Activated CD8-positive, alpha-beta memory T cell treated with anti-CD3 and anti-CD28 coated beads, Interleukin-2, amount 10 ng/mL, durations not matched to agents 7 days and 5 days (primary cell): ENCODE measurements around the gene UNC5C. TPM values are rescaled to one million over a fixed set of nuclear protein-coding genes. Genes with fewer than 3 reads are reported as not detected.

Experiments
- ATAC-seq: fragments of 150-1000 bp; cut with Tn5 transposase; one replicate; pipeline ENCODE4 v1.10.0; 2021; ENCODE audit warnings: moderate library complexity
- CTCF ChIA-PET: fragments of 350-600 bp; sonication (Branson Sonifier 250); formaldehyde crosslinking; loops from one replicate; lab custom pipeline; 2021; ENCODE audit warnings: antibody characterized with exemption; lab: Charles Lee
- DNase-seq: peaks from one replicate; pipeline ENCODE4 v3.0.0-alpha.2; 2020
- H3K27ac Mint-ChIP-seq: one replicate; pipeline ENCODE4 v1.8.0; 2021; ENCODE audit warnings: mild to moderate bottlenecking, mixed read lengths
- H3K27me3 Mint-ChIP-seq: one replicate; pipeline ENCODE4 v1.8.0; 2021; ENCODE audit warnings: mixed read lengths
- H3K36me3 Mint-ChIP-seq: one replicate; pipeline ENCODE4 v1.8.0; 2021; ENCODE audit warnings: mild to moderate bottlenecking, mixed read lengths
- H3K4me1 Mint-ChIP-seq: one replicate; pipeline ENCODE4 v1.8.0; 2021; ENCODE audit warnings: mixed read lengths
- H3K4me3 Mint-ChIP-seq: one replicate; pipeline ENCODE4 v1.8.0; 2021; ENCODE audit warnings: mild to moderate bottlenecking, moderate library complexity, mixed read lengths
- H3K9me3 Mint-ChIP-seq: one replicate; pipeline ENCODE4 v1.8.0; 2022; ENCODE audit warnings: low read depth, mixed read lengths
- total RNA-seq, 2 experiments: library from RNA; stranded (reverse); gene quantifications; one replicate each; pipeline ENCODE4 v1.2.3, GENCODE V29; 2021

UNC5C gene
- total RNA-seq, 2 experiments from 2014 or later = not detected

- H3K4me3 Mint-ChIP-seq = no peak overlapping the region
- ATAC-seq (no peak), DNase-seq (no peak)
- CTCF ChIA-PET = no interaction called here
- H3K27ac Mint-ChIP-seq = no peak overlapping the region
- no peaks in the 10 kb centered on the region for H3K9me3 Mint-ChIP-seq
- no peaks in the 10 kb centered on the region for H3K36me3 Mint-ChIP-seq
- no peaks in the 10 kb centered on the region for H3K4me1 Mint-ChIP-seq
- H3K27me3 Mint-ChIP-seq = no peaks in the 10 kb centered on the region
These were observed 137.2 kb downstream of the UNC5C start for GRCh38 chr4:95411371-95412088.

GRCh38 chr4:95410387-95410977 lies 138.3 kb downstream of the UNC5C start:
- Mint-ChIP-seq H3K4me3 (no peak overlapping the region), H3K27ac (no peak overlapping the region), H3K36me3 (no peaks in the 10 kb centered on the region), H3K9me3 (no peaks in the 10 kb centered on the region), H3K27me3 (no peaks in the 10 kb centered on the region), H3K4me1 (no peaks in the 10 kb centered on the region)
- DNase-seq = no peak
- no peak for ATAC-seq
- CTCF ChIA-PET = no interaction called here

- no peak for ATAC-seq
- H3K4me1 Mint-ChIP-seq = no peaks in the 10 kb centered on the region
- CTCF ChIA-PET = no interaction called here
- no peak overlapping the region for H3K4me3 Mint-ChIP-seq
- H3K27ac Mint-ChIP-seq = no peak overlapping the region
- H3K9me3 Mint-ChIP-seq = no peaks in the 10 kb centered on the region
- H3K36me3 Mint-ChIP-seq = no peaks in the 10 kb centered on the region
- DNase-seq = no peak
- H3K27me3 Mint-ChIP-seq = no peaks in the 10 kb centered on the region
These were observed 139.0 kb downstream of the UNC5C start for GRCh38 chr4:95409750-95410149.

GRCh38 chr4:95409127-95409526 lies 139.6 kb downstream of the UNC5C start:
- no peaks in the 10 kb centered on the region for H3K27me3 Mint-ChIP-seq
- no peaks in the 10 kb centered on the region for H3K9me3 Mint-ChIP-seq
- no peak for ATAC-seq
- H3K27ac Mint-ChIP-seq = no peak overlapping the region
- H3K4me1 Mint-ChIP-seq = no peaks in the 10 kb centered on the region
- no peaks in the 10 kb centered on the region for H3K36me3 Mint-ChIP-seq
- DNase-seq = no peak
- CTCF ChIA-PET = no interaction called here
- H3K4me3 Mint-ChIP-seq = no peak overlapping the region

- Mint-ChIP-seq H3K27me3 (no peaks in the 10 kb centered on the region), H3K4me1 (no peaks in the 10 kb centered on the region), H3K27ac (no peak overlapping the region), H3K4me3 (no peak overlapping the region), H3K9me3 (no peaks in the 10 kb centered on the region), H3K36me3 (no peaks in the 10 kb centered on the region)
- DNase-seq (no peak), ATAC-seq (no peak)
- CTCF ChIA-PET = no interaction called here
These were observed 146.5 kb downstream of the UNC5C start for GRCh38 chr4:95402299-95402698.

- no peak for DNase-seq
- CTCF ChIA-PET = no interaction called here
- no peaks in the 10 kb centered on the region for H3K36me3 Mint-ChIP-seq
- no peaks in the 10 kb centered on the region for H3K9me3 Mint-ChIP-seq
- H3K27ac Mint-ChIP-seq = no peak overlapping the region
- no peak for ATAC-seq
- H3K4me1 Mint-ChIP-seq = no peaks in the 10 kb centered on the region
- no peak overlapping the region for H3K4me3 Mint-ChIP-seq
- H3K27me3 Mint-ChIP-seq = no peaks in the 10 kb centered on the region
These were observed 150.6 kb downstream of the UNC5C start for GRCh38 chr4:95398217-95398616.

- Mint-ChIP-seq H3K36me3 (no peaks in the 10 kb centered on the region), H3K4me3 (no peak overlapping the region), H3K27ac (no peak overlapping the region), H3K4me1 (no peaks in the 10 kb centered on the region), H3K9me3 (no peaks in the 10 kb centered on the region), H3K27me3 (no peaks in the 10 kb centered on the region)
- CTCF ChIA-PET = no interaction called here
- ATAC-seq = no peak
- DNase-seq = no peak
These were observed 153.9 kb downstream of the UNC5C start for GRCh38 chr4:95394752-95395306.

- Mint-ChIP-seq H3K9me3 (no peaks in the 10 kb centered on the region), H3K4me1 (no peaks in the 10 kb centered on the region), H3K36me3 (no peaks in the 10 kb centered on the region), H3K27ac (no peak overlapping the region), H3K27me3 (no peaks in the 10 kb centered on the region), H3K4me3 (no peak overlapping the region)
- DNase-seq = no peak
- no peak for ATAC-seq
- CTCF ChIA-PET = no interaction called here
These were observed 155.0 kb downstream of the UNC5C start for GRCh38 chr4:95393821-95394220.

- Mint-ChIP-seq H3K4me3 (no peak overlapping the region), H3K9me3 (no peaks in the 10 kb centered on the region)
- no peak for ATAC-seq
These were observed 159.9 kb downstream of the UNC5C start for GRCh38 chr4:95388911-95389310.

GRCh38 chr4:95387719-95388118 lies 161.1 kb downstream of the UNC5C start:
- Mint-ChIP-seq H3K27ac (no peak overlapping the region), H3K36me3 (no peaks in the 10 kb centered on the region), H3K9me3 (no peaks in the 10 kb centered on the region), H3K4me3 (no peak overlapping the region), H3K4me1 (no peaks in the 10 kb centered on the region), H3K27me3 (no peaks in the 10 kb centered on the region)
- no peak for DNase-seq
- CTCF ChIA-PET = no interaction called here
- ATAC-seq = no peak

More at GRCh38 chr4:95388911-95389310, 159.9 kb downstream of the UNC5C start:
- CTCF ChIA-PET = no interaction called here
- DNase-seq = no peak
- Mint-ChIP-seq H3K36me3 (no peaks in the 10 kb centered on the region), H3K27me3 (no peaks in the 10 kb centered on the region), H3K4me1 (no peaks in the 10 kb centered on the region), H3K27ac (no peak overlapping the region)

GRCh38 chr4:95386410-95386809 lies 162.4 kb downstream of the UNC5C start:
- CTCF ChIA-PET = no interaction called here
- Mint-ChIP-seq H3K36me3 (no peaks in the 10 kb centered on the region), H3K27me3 (no peaks in the 10 kb centered on the region), H3K27ac (no peak overlapping the region), H3K4me1 (no peaks in the 10 kb centered on the region), H3K4me3 (no peak overlapping the region), H3K9me3 (no peaks in the 10 kb centered on the region)
- ATAC-seq (no peak), DNase-seq (no peak)

- no peaks in the 10 kb centered on the region for H3K4me1 Mint-ChIP-seq
- no peaks in the 10 kb centered on the region for H3K9me3 Mint-ChIP-seq
- DNase-seq (no peak), ATAC-seq (no peak)
- CTCF ChIA-PET = no interaction called here
- H3K4me3 Mint-ChIP-seq = no peak overlapping the region
- H3K27me3 Mint-ChIP-seq = no peaks in the 10 kb centered on the region
- no peaks in the 10 kb centered on the region for H3K36me3 Mint-ChIP-seq
- no peak overlapping the region for H3K27ac Mint-ChIP-seq
These were observed 166.8 kb downstream of the UNC5C start for GRCh38 chr4:95381843-95382580.

GRCh38 chr4:95379633-95380032 lies 169.1 kb downstream of the UNC5C start:
- Mint-ChIP-seq H3K27ac (no peak overlapping the region), H3K27me3 (no peaks in the 10 kb centered on the region), H3K9me3 (no peaks in the 10 kb centered on the region), H3K4me3 (no peak overlapping the region), H3K4me1 (no peaks in the 10 kb centered on the region), H3K36me3 (no peaks in the 10 kb centered on the region)
- no peak for ATAC-seq
- CTCF ChIA-PET = interaction anchor here (1.1 kb wide), 1 partner anchor 13 kb away, joined by 3 read pairs; no protein-coding TSS in a partner anchor
- DNase-seq = no peak
